Measurements from ENCODE around the gene TASL.

Gene TASL

GRCh38 chrX:30525732-30526131 is 51.8 kb downstream of the TASL start:
- ChIA-PET POLR2A (no interaction called here), CTCF (interaction anchor here (0.6 to 0.9 kb wide), 2 partner anchors 15 to 45 kb away, joined by 3 read pairs; no protein-coding TSS in a partner anchor)
- no peak for DNase-seq (ENCODE audit: extremely low spot score)
- no peak for TF ChIP-seq CTCF (IDR thresholded peaks at IDR 0.05; ENCODE audit: control extremely low read depth, extremely low read depth, low read depth, missing control alignments)

GRCh38 chrX:30521440-30522182 is 56.0 kb downstream of the TASL start:
- POLR2A ChIA-PET, result no interaction called here
- CTCF ChIA-PET, result interaction anchor here (0.7 kb wide), 1 partner anchor 17 kb away, joined by 3 read pairs; no protein-coding TSS in a partner anchor
- TF ChIP-seq CTCF (IDR thresholded peaks at IDR 0.05; ENCODE audit: control extremely low read depth, extremely low read depth, low read depth, missing control alignments), result no peak
- no peak for DNase-seq (ENCODE audit: extremely low spot score)

- DNase-seq (ENCODE audit: extremely low spot score), result no peak
- peak; percentile 23 for TF ChIP-seq CTCF (IDR thresholded peaks at IDR 0.05; ENCODE audit: control extremely low read depth, extremely low read depth, low read depth, missing control alignments)
- POLR2A ChIA-PET, result no interaction called here
- CTCF ChIA-PET, result no interaction called here
Observed at GRCh38 chrX:30513284-30513683, 64.3 kb downstream of the TASL start.

Data from GM10248 (cell line).